OCI-LY7 (cell line): Measurements from ENCODE around the gene FUBP3. TPM values are rescaled to one million over a fixed set of nuclear protein-coding genes. Genes with fewer than 3 reads are reported as not detected.

Source experiments
- BruUV-seq: library from RNA; stranded (reverse); fragments of 400-500 nt; replicated peaks from 2 replicates; lab custom pipeline; 2021; lab: Mats Ljungman, UMichigan
- CTCF ChIA-PET: fragments of 300-600 bp; sonication (Branson Sonifier 250); formaldehyde crosslinking; loops from one replicate; lab custom pipeline; 2022; ENCODE audit warnings: antibody characterized with exemption; ENCODE audit not compliant: unreplicated experiment; lab: Charles Lee
- POLR2A ChIA-PET: fragments of 300-600 bp; sonication (Branson Sonifier 250); formaldehyde crosslinking; loops from one replicate; lab custom pipeline; 2022; ENCODE audit warnings: antibody characterized with exemption; lab: Charles Lee
- DNase-seq: peaks from one replicate; pipeline ENCODE4 v3.0.0-alpha.2; 2015; ENCODE audit warnings: low spot score
- H2AFZ ChIP-seq: fragments of 200-600 bp; sonication (generic), shearing (Covaris generic); 2 replicates; pipeline ENCODE4 v1.6.1; 2014; ENCODE audit warnings: mild to moderate bottlenecking, antibody characterized with exemption, low read length, moderate library complexity
- H3K27ac ChIP-seq: fragments of 200-600 bp; sonication (generic); 2 replicates; pipeline ENCODE4 v1.5.1; 2014; ENCODE audit warnings: mixed run types, low read depth, mild to moderate bottlenecking, moderate library complexity, low read length, inconsistent platforms; ENCODE audit not compliant: poor library complexity, severe bottlenecking
- H3K36me3 ChIP-seq: fragments of 200-600 bp; sonication (generic); 2 replicates; pipeline ENCODE4 v1.6.1; 2014; ENCODE audit warnings: mild to moderate bottlenecking, antibody characterized with exemption, low read length, moderate library complexity, mixed read lengths; ENCODE audit not compliant: insufficient read depth
- H3K4me1 ChIP-seq: fragments of 200-600 bp; sonication (generic); 2 replicates; pipeline ENCODE4 v1.5.1; 2014; ENCODE audit warnings: mild to moderate bottlenecking, low read length; ENCODE audit not compliant: insufficient read depth, poor library complexity, severe bottlenecking
- H3K4me2 ChIP-seq: fragments of 200-600 bp; sonication (generic); 2 replicates; pipeline ENCODE4 v1.6.1; 2014; ENCODE audit warnings: mild to moderate bottlenecking, low read length
- H3K4me3 ChIP-seq: fragments of 200-600 bp; sonication (generic); 2 replicates; pipeline ENCODE4 v1.5.1; 2014; ENCODE audit warnings: mild to moderate bottlenecking, low read depth, low read length; ENCODE audit not compliant: poor library complexity, severe bottlenecking
- H3K79me2 ChIP-seq: fragments of 200-600 bp; sonication (generic); 2 replicates; pipeline ENCODE4 v1.6.1; 2016; ENCODE audit warnings: low read depth, mild to moderate bottlenecking, low read length, moderate library complexity, mixed read lengths; ENCODE audit not compliant: insufficient read depth
- H3K9me2 ChIP-seq: fragments of 200-600 bp; sonication (generic); 2 replicates; pipeline ENCODE4 v1.6.1; 2016; ENCODE audit warnings: mild to moderate bottlenecking, low read length, mixed read lengths; ENCODE audit not compliant: insufficient read depth
- H3K9me3 ChIP-seq: fragments of 200-600 bp; sonication (generic); 2 replicates; pipeline ENCODE4 v1.6.1; 2014; ENCODE audit warnings: mild to moderate bottlenecking, mixed run types, low read length, mixed read lengths
- H4K20me1 ChIP-seq: fragments of 200-600 bp; sonication (generic); 2 replicates; pipeline ENCODE4 v1.6.1; 2014; ENCODE audit warnings: mild to moderate bottlenecking, antibody characterized with exemption, low read length, moderate library complexity, mixed read lengths; ENCODE audit not compliant: insufficient read depth
- CTCF ChIP-seq: fragments of 200-600 bp; sonication (generic); conservative IDR thresholded peaks from 2 replicates; pipeline ENCODE4 v1.5.1; 2014; ENCODE audit warnings: mild to moderate bottlenecking, antibody characterized with exemption, low read length, moderate library complexity, mixed read lengths
- EZH2phosphoT487 ChIP-seq: fragments of 200-600 bp; sonication (generic); IDR thresholded peaks from 2 replicates; pipeline ENCODE4 v1.6.1; 2018; ENCODE audit warnings: low read depth, borderline replicate concordance, mild to moderate bottlenecking, mixed run types, antibody characterized with exemption, low read length, moderate library complexity, mixed read lengths
- intact Hi-C: fragments of 100-400 bp; cut with micrococcal nuclease; formaldehyde crosslinking; loops from one replicate; pipeline ENCODE4 v1.10.0; 2022; ENCODE audit not compliant: unreplicated experiment
- total RNA-seq, 2 experiments: library from RNA; depleted of rRNA in 1 of 2; stranded (reverse); fragments of >200 nt in 1 of 2; shearing (Covaris generic) in 1 of 2; gene quantifications; 2 replicates each; pipeline ENCODE4 v1.2.3, GENCODE V29; 2014 to 2022

The FUBP3 gene
- total RNA-seq, 2 experiments from 2014 or later = 62.3 to 78.3 TPM

GRCh38 chr9:130666393-130667119, 87.2 kb downstream of the FUBP3 start:
- TF ChIP-seq EZH2phosphoT487 (no peak), CTCF (no peak)
- Histone ChIP-seq H2AFZ (no peak overlapping the region), H3K9me3 (no peaks in the 10 kb centered on the region), H3K4me1 (no peaks in the 10 kb centered on the region), H3K36me3 (no peaks in the 10 kb centered on the region), H3K4me2 (no peak overlapping the region), H3K4me3 (no peak overlapping the region), H4K20me1 (no peaks in the 10 kb centered on the region), H3K9me2 (no peaks in the 10 kb centered on the region), H3K79me2 (no peaks in the 10 kb centered on the region), H3K27ac (no peak overlapping the region)
- ChIA-PET CTCF (no interaction called here), POLR2A (interaction anchor here (0.6 kb wide), 1 partner anchor 471 kb away, joined by 5 read pairs; no protein-coding TSS in a partner anchor)
- no peak for DNase-seq
- intact Hi-C loops = no loop called here
- BruUV-seq = no TSS peak

DNA sequence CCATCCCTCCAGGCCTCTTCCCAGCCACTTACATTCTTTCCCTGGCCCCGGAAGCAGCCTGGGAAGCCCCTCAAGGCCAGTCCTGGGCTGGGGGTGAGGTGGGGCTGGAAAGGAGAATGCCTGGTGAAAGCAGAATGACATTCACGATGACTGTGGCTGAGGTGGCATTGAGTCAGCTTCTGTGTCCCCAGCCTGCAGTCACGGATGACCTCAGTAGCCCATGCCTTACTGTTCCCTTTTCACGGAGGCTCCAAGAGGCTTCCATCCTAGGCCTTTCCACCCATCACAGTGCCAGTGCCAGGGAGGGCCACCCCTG, 87.7 kb downstream of the FUBP3 start:
- Histone ChIP-seq H3K9me3 (no peaks in the 10 kb centered on the region), H2AFZ (no peak overlapping the region), H3K4me2 (no peak overlapping the region), H3K36me3 (no peaks in the 10 kb centered on the region), H3K27ac (no peak overlapping the region), H4K20me1 (no peaks in the 10 kb centered on the region), H3K79me2 (no peaks in the 10 kb centered on the region), H3K4me1 (no peaks in the 10 kb centered on the region), H3K9me2 (no peaks in the 10 kb centered on the region), H3K4me3 (no peak overlapping the region)
- no peak for DNase-seq
- BruUV-seq = no TSS peak
- TF ChIP-seq CTCF = no peak
- no peak for TF ChIP-seq EZH2phosphoT487
- POLR2A ChIA-PET = interaction anchor here (0.6 kb wide), 1 partner anchor 470 kb away, joined by 5 read pairs; no protein-coding TSS in a partner anchor
- intact Hi-C loops = no loop called here
- CTCF ChIA-PET = no interaction called here

DNA sequence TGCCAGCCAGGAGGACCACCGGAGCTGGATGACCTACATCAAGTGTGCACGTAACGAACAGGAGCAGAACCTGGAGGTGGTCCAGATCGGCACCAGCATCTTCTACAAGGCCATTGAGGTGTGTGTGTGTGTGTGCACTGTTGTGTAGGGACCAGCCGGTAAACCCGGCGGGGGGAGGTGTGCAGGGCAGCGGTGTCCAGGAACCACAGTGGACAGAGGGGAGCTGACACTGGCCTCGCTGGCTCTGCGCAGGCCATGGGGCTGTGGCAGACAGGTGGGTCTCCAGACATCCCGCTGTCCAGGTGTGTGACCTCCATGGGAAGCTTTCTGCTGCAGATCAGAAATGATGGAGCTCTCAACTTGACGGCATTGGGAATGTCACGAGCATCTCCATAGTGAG, 88.8 kb downstream of the FUBP3 start:
- H3K9me3 ChIP-seq = no peaks in the 10 kb centered on the region
- no peak overlapping the region for H3K4me3 ChIP-seq
- no peak overlapping the region for H2AFZ ChIP-seq
- H3K4me2 ChIP-seq = no peak overlapping the region
- H3K9me2 ChIP-seq = no peaks in the 10 kb centered on the region
- no peak for TF ChIP-seq CTCF
- TF ChIP-seq EZH2phosphoT487 = no peak
- no peak for DNase-seq
- H3K4me1 ChIP-seq = no peaks in the 10 kb centered on the region
- ChIA-PET POLR2A (no interaction called here), CTCF (no interaction called here)
- no TSS peak for BruUV-seq
- no peak overlapping the region for H3K27ac ChIP-seq
- no peaks in the 10 kb centered on the region for H4K20me1 ChIP-seq
- no peaks in the 10 kb centered on the region for H3K79me2 ChIP-seq
- H3K36me3 ChIP-seq = no peaks in the 10 kb centered on the region
- intact Hi-C loops = no loop called here
